Ishikawa (cell line): ENCODE measurements around the gene RBM38.

Source experiments
- MAX ChIP-seq: IDR thresholded peaks from 2 replicates; pipeline ENCODE4 v1.6.1; 2012
- TF ChIP-seq, protein P1 (sequence below): IDR thresholded peaks from 2 replicates; pipeline ENCODE4 v1.6.1; 2012; ENCODE audit warnings: low read depth, mild to moderate bottlenecking

DNA sequence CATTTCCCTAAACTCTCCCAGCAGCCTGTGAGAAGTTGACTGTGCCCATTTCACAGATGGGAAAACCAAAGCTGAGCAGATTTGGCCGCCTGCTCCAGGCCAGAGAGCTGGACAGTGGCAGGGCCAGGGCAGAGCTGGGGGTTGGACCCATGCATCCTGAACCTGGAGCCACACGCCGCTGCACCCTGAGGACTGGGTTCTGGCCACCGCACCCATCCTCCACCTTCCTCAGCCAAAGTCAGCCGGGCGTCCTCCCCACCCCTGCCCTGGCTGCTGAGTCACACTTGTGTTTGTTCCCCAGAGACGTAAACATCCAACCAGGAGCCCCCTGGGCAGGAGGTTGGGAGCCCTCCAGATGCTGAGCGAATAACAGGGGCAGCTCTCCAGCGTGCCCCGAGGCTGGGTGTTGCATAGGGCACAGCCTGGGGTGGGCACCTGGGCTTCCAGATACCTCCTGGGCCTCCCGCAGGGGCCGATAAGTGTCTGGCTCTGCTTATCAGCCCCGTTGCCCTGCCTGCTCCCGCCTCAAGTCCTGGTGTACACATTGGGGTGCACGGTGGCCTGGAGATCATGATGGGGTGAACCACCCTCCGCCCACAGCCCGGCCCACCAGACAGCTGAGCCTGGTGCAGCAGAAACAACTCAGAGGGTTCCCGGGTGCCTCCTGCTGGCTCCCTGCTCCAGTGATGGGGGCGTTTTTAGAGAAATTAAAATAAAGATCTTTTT is 23.8 kb downstream of the RBM38 start:
- no peak for TF ChIP-seq MAX
- TF ChIP-seq, protein P1, sequence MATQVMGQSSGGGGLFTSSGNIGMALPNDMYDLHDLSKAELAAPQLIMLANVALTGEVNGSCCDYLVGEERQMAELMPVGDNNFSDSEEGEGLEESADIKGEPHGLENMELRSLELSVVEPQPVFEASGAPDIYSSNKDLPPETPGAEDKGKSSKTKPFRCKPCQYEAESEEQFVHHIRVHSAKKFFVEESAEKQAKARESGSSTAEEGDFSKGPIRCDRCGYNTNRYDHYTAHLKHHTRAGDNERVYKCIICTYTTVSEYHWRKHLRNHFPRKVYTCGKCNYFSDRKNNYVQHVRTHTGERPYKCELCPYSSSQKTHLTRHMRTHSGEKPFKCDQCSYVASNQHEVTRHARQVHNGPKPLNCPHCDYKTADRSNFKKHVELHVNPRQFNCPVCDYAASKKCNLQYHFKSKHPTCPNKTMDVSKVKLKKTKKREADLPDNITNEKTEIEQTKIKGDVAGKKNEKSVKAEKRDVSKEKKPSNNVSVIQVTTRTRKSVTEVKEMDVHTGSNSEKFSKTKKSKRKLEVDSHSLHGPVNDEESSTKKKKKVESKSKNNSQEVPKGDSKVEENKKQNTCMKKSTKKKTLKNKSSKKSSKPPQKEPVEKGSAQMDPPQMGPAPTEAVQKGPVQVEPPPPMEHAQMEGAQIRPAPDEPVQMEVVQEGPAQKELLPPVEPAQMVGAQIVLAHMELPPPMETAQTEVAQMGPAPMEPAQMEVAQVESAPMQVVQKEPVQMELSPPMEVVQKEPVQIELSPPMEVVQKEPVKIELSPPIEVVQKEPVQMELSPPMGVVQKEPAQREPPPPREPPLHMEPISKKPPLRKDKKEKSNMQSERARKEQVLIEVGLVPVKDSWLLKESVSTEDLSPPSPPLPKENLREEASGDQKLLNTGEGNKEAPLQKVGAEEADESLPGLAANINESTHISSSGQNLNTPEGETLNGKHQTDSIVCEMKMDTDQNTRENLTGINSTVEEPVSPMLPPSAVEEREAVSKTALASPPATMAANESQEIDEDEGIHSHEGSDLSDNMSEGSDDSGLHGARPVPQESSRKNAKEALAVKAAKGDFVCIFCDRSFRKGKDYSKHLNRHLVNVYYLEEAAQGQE, result no peak
